Measurements from ENCODE around the gene MRPS5.

DNA sequence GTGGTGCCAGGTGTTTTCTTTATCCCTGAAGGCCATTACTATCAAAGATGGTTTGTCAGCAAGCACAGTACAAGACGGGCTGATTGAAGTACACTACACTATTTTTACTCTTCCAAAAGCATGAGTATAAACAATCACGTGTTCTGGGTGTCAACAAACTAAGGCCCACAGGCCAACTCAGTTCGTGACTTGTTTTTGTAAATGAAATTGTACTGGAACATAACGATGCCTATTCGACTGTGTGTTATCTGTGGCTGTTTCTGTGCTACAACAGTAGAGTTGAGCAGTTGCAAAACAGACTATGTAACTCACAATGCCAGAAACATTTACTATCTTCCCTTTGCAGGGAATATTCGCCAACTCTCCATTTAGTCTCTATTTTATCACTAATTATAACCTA, 12.3 kb downstream of the MRPS5 start:
- TF ChIP-seq POLR2A (IDR thresholded peaks at IDR 0.05; ENCODE audit: low read depth, low read length), result no peak
- no peak for TF ChIP-seq POLR2AphosphoS5 (IDR thresholded peaks at IDR 0.05; ENCODE audit: low read depth, low read length)
- no peak for TF ChIP-seq TAF1 (IDR thresholded peaks at IDR 0.05; ENCODE audit: borderline replicate concordance, low read depth, low read length)
